CD14-positive monocyte (primary cell): ENCODE results near the gene HEYL. TPM values are rescaled to one million over a fixed set of nuclear protein-coding genes. Genes with fewer than 3 reads are reported as not detected.

ENCODE experiments used
- DNase-seq, 3 donors: peaks; one replicate each; pipeline ENCODE4 v3.0.0-alpha.2; 2011 to 2022
- H2AFZ ChIP-seq: 2 replicates; pipeline ENCODE4 v1.6.0; 2012; ENCODE audit warnings: mild to moderate bottlenecking, low read depth, low read length, inconsistent platforms; ENCODE audit not compliant: insufficient read depth, poor library complexity, severe bottlenecking
- H3K27ac ChIP-seq, 2 donors: 1 replicate in 1 of 2; 2 replicates in 1 of 2; pipeline ENCODE4 v1.5.1; 2012 to 2013; ENCODE audit warnings: low read length in 2 of 2, control low read depth in 1 of 2, inconsistent platforms in 1 of 2, low read depth in 1 of 2, mild to moderate bottlenecking in 1 of 2
- H3K27me3 ChIP-seq, 2 donors: one replicate each; pipeline versions ENCODE4 v1.6.0 to v1.6.1; 2011 to 2013; ENCODE audit warnings: low read length in 2 of 2; ENCODE audit not compliant: control insufficient read depth in 2 of 2, insufficient read depth in 2 of 2
- H3K36me3 ChIP-seq, 2 donors: replicated peaks in 1 of 2; 1 replicate in 1 of 2; 2 replicates in 1 of 2; pipeline versions ENCODE4 v1.5.1 to v1.6.1; 2012 to 2013; ENCODE audit warnings: low read length in 2 of 2, control low read depth in 1 of 2, inconsistent platforms in 1 of 2, mild to moderate bottlenecking in 1 of 2; ENCODE audit not compliant: insufficient read depth in 2 of 2, control insufficient read depth in 1 of 2
- H3K4me1 ChIP-seq, 2 donors: 1 replicate in 1 of 2; 2 replicates in 1 of 2; pipeline versions ENCODE4 v1.5.1 to v1.6.1; 2012 to 2013; ENCODE audit warnings: low read length in 2 of 2, control low read depth in 1 of 2, inconsistent platforms in 1 of 2, mild to moderate bottlenecking in 1 of 2, moderate library complexity in 1 of 2; ENCODE audit not compliant: insufficient read depth in 2 of 2, control insufficient read depth in 1 of 2
- H3K4me2 ChIP-seq: replicated peaks from 2 replicates; pipeline ENCODE3; 2012; ENCODE audit warnings: low read length, moderate library complexity, mild to moderate bottlenecking; ENCODE audit not compliant: poor library complexity, severe bottlenecking; ENCODE audit errors: extremely low read depth
- H3K4me3 ChIP-seq, 3 experiments: fragments of 200-600 bp in 1 of 3; sonication (generic) in 1 of 3; replicated peaks in 1 of 3; 1 replicate in 2 of 3; 2 replicates in 1 of 3; pipeline ENCODE4 v1.5.1; 2011 to 2013; ENCODE audit warnings: low read length in 3 of 3, mild to moderate bottlenecking in 3 of 3, control low read depth in 2 of 3, low read depth in 2 of 3, inconsistent platforms in 1 of 3, moderate library complexity in 1 of 3
- H3K79me2 ChIP-seq: 2 replicates; pipeline ENCODE4 v1.6.0; 2012; ENCODE audit warnings: mild to moderate bottlenecking, control low read depth, inconsistent platforms, low read length, moderate library complexity; ENCODE audit not compliant: insufficient read depth
- H3K9ac ChIP-seq: 2 replicates; pipeline ENCODE4 v1.6.0; 2017; ENCODE audit warnings: low read length, mild to moderate bottlenecking; ENCODE audit not compliant: insufficient read depth, poor library complexity, severe bottlenecking
- H3K9me3 ChIP-seq, 2 donors: replicated peaks in 1 of 2; 1 replicate in 1 of 2; 2 replicates in 1 of 2; pipeline versions ENCODE4 v1.5.1 to v1.6.1; 2012 to 2013; ENCODE audit warnings: low read length in 2 of 2, control low read depth in 1 of 2; ENCODE audit not compliant: control insufficient read depth in 1 of 2, insufficient read depth in 1 of 2
- H4K20me1 ChIP-seq: 2 replicates; pipeline ENCODE4 v1.6.0; 2012; ENCODE audit warnings: mild to moderate bottlenecking, low read length, control low read depth, moderate library complexity; ENCODE audit not compliant: insufficient read depth
- H3K27ac Mint-ChIP-seq, 7 donors: one replicate each; pipeline ENCODE4 v1.8.0; 2020; ENCODE audit warnings: mild to moderate bottlenecking in 7 of 7, mixed read lengths in 7 of 7, moderate library complexity in 6 of 7, inconsistent platforms in 2 of 7
- H3K27me3 Mint-ChIP-seq, 3 donors: one replicate each; pipeline ENCODE4 v1.8.0; 2021 to 2022; ENCODE audit warnings: low read depth in 3 of 3, mild to moderate bottlenecking in 3 of 3, mixed read lengths in 3 of 3, moderate library complexity in 3 of 3, inconsistent platforms in 1 of 3
- H3K36me3 Mint-ChIP-seq, 2 donors: one replicate each; pipeline ENCODE4 v1.8.0; 2020; ENCODE audit warnings: mixed read lengths in 2 of 2, inconsistent platforms in 1 of 2, mild to moderate bottlenecking in 1 of 2
- H3K4me1 Mint-ChIP-seq: one replicate; pipeline ENCODE4 v1.8.0; 2020; ENCODE audit warnings: mild to moderate bottlenecking, mixed read lengths
- H3K4me3 Mint-ChIP-seq, 2 donors: one replicate each; pipeline ENCODE4 v1.8.0; 2020; ENCODE audit warnings: mild to moderate bottlenecking in 2 of 2, mixed read lengths in 2 of 2, moderate library complexity in 1 of 2
- H3K9me3 Mint-ChIP-seq, 7 donors: one replicate each; pipeline ENCODE4 v1.8.0; 2020 to 2022; ENCODE audit warnings: mixed read lengths in 7 of 7, mild to moderate bottlenecking in 6 of 7, moderate library complexity in 6 of 7, inconsistent platforms in 2 of 7
- WGBS: methylation state at CpG from one replicate; pipeline ENCODE4 v1.1.5; 2013; ENCODE audit warnings: missing lambda C conversion rate; ENCODE audit not compliant: insufficient coverage; 5-methylcytosine and 5-hydroxymethylcytosine counted together
- intact Hi-C, 2 donors: fragments of 100-400 bp; cut with micrococcal nuclease; formaldehyde crosslinking; loops; one replicate each; pipeline versions ENCODE4 v1.15.0 to v1.15.1; 2023
- polyA plus RNA-seq, 3 donors: library from polyadenylated mRNA; depleted of rRNA in 1 of 3; unstranded in 2 of 3; stranded (reverse) in 1 of 3; fragments of 300-500 nt in 2 of 3; fragments of >200 nt in 1 of 3; fragmentation: Illumina TruSeq in 2 of 3; gene quantifications; 1 replicate in 2 of 3; 2 replicates in 1 of 3; pipeline ENCODE4 v1.2.3, GENCODE V29; 2012 to 2021
- TF ChIP-seq, protein P1 (sequence below): fragments of 200-600 bp; IDR thresholded peaks from one replicate; pipeline ENCODE4 v1.8.0; 2022; ENCODE audit warnings: antibody characterized with exemption, mild to moderate bottlenecking

Gene HEYL
- polyA plus RNA-seq, 3 donors, result 0.04 to 0.15 (median 0.15) TPM

GRCh38 chr1:39620659-39621165, 18.7 kb downstream of the HEYL start:
- Mint-ChIP-seq H3K4me3 (no peak overlapping the region), H3K36me3 (no peaks in the 10 kb centered on the region), H3K27ac (no peak overlapping the region), H3K4me1 (no peaks in the 10 kb centered on the region), H3K27me3 (peaks cover 0 to 14% (median 4%) of the 10 kb centered on the region in 3 donors), H3K9me3 (peaks cover 0 to 3% (median 0%) of the 10 kb centered on the region in 7 donors)
- Histone ChIP-seq H3K27ac (no peak overlapping the region), H3K79me2 (no peaks in the 10 kb centered on the region), H3K4me1 (no peaks in the 10 kb centered on the region), H3K4me2 (no peak overlapping the region), H3K36me3 (no peaks in the 10 kb centered on the region), H2AFZ (no peak overlapping the region), H3K9ac (no peak overlapping the region), H3K4me3 (no peak overlapping the region), H3K27me3 (no peaks in the 10 kb centered on the region), H4K20me1 (no peaks in the 10 kb centered on the region), H3K9me3 (no peaks in the 10 kb centered on the region)
- intact Hi-C loops, result no loop called here
- WGBS, result 100% methylated on average over 1 of the region's 3 CpGs
- DNase-seq, result no peak
- TF ChIP-seq, protein P1, sequence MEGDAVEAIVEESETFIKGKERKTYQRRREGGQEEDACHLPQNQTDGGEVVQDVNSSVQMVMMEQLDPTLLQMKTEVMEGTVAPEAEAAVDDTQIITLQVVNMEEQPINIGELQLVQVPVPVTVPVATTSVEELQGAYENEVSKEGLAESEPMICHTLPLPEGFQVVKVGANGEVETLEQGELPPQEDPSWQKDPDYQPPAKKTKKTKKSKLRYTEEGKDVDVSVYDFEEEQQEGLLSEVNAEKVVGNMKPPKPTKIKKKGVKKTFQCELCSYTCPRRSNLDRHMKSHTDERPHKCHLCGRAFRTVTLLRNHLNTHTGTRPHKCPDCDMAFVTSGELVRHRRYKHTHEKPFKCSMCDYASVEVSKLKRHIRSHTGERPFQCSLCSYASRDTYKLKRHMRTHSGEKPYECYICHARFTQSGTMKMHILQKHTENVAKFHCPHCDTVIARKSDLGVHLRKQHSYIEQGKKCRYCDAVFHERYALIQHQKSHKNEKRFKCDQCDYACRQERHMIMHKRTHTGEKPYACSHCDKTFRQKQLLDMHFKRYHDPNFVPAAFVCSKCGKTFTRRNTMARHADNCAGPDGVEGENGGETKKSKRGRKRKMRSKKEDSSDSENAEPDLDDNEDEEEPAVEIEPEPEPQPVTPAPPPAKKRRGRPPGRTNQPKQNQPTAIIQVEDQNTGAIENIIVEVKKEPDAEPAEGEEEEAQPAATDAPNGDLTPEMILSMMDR, result no peak

- Histone ChIP-seq H3K79me2 (no peaks in the 10 kb centered on the region), H4K20me1 (no peaks in the 10 kb centered on the region), H3K4me2 (no peak overlapping the region), H3K9ac (no peak overlapping the region), H3K27ac (no peak overlapping the region), H2AFZ (no peak overlapping the region), H3K4me1 (no peaks in the 10 kb centered on the region), H3K36me3 (no peaks in the 10 kb centered on the region), H3K4me3 (no peak overlapping the region), H3K27me3 (no peaks in the 10 kb centered on the region), H3K9me3 (no peaks in the 10 kb centered on the region)
- peaks cover 0 to 3% (median 1%) of the 10 kb centered on the region in 7 donors for H3K9me3 Mint-ChIP-seq
- intact Hi-C loops, result no loop called here
- TF ChIP-seq, protein P1, result no peak
- H3K27me3 Mint-ChIP-seq, result peaks cover 2 to 12% (median 11%) of the 10 kb centered on the region in 3 donors
- WGBS, result 88% methylated on average over 4 of the region's 4 CpGs
- no peak overlapping the region for H3K27ac Mint-ChIP-seq
- H3K4me3 Mint-ChIP-seq, result no peak overlapping the region
- no peak for DNase-seq
- no peaks in the 10 kb centered on the region for H3K36me3 Mint-ChIP-seq
- H3K4me1 Mint-ChIP-seq, result no peaks in the 10 kb centered on the region
Observed at GRCh38 chr1:39617488-39618049, 21.9 kb downstream of the HEYL start.
